ENCODE measurements around the gene SLC6A1.
A peak's percentile ranks its signal among the peaks of the same experiment; 100 is the strongest.

The SLC6A1 gene

DNA sequence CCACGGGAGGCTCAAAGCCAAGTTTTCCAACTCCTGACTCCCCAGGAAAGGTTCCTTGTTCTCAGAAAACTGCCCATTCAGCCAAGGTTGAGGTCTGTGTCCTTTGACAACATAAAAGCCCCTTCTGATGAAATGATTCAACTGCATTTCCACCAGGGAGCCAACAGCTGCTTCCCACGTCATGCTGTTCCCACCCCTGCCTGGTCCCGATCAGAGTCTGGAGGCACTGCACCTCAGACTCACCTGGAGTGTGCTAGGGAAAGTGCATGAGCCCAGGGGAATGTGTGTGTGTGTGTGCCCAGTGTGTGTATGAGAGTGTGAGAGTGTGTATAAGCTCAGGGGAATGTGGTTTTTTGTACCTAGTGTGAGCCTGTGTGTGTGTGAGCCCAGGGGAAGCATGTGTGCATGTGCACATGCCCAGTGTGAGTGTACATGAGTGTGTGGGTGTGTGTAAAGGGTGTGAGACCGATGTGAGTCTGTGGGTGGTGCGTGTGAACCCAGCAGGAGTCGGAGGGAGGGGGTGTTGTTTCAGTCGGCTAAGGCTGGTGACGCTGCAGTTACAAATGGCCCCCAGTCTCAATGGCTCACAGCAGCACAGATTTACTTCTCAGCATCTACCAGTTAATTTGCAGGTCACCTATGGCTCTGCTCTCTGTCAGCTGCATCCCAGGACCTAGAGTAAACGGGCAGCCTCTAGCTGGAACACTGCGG, 20.3 kb upstream of the SLC6A1 start:
- no peak for DNase-seq

DNA sequence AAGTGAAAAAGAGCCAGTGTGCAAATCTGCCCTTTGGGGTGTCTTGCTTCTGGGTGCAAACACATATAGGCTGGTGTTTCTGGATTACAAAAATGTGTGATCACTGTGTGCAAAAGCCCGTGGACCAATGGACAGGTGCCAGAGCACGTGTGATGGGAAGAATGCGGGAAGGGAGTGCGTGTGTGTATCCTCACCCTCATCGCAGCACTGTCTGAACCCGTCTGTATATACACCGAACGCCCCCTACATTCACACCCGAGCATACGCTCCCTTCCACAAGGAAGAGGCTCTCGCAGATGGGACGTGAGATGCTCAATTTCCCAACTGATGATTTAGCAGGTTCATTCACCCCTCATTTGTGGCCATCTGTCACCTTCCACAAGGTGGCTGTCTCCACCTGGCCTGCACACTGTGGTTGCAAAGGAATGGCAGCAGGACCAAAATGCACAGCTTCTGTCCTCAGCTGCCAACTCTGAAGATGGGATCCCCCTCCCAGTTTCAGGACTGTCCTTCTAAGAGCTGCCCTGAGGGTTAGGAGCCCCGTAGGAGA, 19.4 kb upstream of the SLC6A1 start:
- DNase-seq: no peak

- no peak for DNase-seq
Measured at GRCh38 chr3:10974131-10974530, 18.4 kb upstream of the SLC6A1 start.

DNA sequence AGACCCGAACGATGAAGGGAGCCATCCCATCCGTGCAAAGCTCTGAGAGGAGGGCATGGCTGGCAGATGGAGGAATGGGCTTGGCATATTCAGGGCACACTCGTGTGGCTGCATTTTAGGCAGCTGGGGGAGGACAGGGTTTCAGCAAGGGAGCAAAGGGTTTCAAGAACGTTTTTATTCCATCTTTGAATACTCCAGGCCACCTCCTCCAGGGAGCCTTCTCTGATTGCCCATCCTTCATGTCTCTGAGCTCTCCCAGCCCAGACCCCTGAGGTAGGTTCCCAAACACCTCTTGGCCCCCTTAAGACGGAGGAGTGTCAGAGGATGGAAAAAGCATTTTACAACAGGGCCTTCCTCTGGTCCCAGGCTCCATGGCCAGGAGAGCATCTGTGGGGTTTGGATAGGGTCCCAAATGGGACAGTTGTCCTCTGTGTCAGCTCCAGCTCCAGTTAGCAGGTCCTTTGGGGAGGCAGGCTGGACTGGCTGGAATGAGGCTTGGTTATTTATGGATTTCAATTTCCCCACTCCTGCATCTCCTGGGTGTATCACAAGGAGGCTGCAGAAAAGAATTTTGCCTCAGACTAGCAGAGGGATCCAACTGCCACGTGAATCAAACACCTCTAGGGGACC, 17.7 kb upstream of the SLC6A1 start:
- no peak for DNase-seq

GRCh38 chr3:10975695-10976234, 16.8 kb upstream of the SLC6A1 start:
- DNase-seq: no peak

GRCh38 chr3:10976770-10977169, 15.8 kb upstream of the SLC6A1 start:
- no peak for DNase-seq

DNA sequence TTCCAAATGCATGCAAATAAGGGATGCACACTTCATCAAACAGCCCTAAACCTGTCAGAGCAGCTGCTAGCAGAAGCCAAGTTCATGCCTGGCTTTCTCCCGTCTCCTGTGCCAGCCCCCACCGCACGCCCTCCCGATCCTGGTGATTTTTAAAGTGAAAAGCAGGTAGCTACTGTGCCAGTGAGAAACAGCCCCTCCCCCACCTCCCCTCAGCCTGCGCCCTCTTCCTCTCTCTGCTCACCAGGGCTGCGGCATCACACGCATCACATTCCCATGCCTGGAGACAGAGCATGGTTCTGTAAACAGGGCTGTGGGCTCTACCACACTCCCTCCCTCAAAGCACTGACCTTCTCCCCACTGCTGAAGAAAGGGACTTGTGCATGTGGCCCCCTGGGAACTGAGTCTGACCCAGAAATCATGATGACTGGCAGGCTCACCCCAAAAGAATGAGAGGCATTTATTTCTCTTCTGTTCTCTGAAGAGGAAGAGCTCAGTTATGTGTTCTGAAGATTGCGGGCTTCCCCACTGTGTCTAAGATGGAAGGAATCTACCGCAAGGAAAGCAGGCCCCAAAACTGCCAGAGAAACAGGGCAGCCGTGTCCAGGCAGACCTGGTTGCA, 14.5 kb upstream of the SLC6A1 start:
- no peak for DNase-seq

DNA sequence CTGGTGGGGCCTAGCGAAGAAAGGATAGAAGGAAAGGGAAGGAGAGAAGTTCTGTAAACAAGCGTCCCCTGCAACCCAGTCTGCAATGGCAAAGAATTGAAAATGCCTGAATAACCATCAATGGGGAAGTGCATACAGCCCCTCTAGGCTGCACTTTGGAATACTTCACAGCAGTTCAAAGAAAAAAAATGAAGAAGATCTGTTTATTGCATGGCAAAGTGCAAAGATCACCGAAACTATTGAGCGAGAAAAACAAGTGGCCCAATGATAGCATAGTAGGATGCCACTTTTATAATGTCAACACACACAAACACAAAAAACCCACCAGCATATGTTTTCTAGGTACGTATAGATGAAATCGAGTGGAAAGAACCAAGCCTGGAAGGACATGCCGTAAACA, 13.6 kb upstream of the SLC6A1 start:
- DNase-seq: no peak

DNA sequence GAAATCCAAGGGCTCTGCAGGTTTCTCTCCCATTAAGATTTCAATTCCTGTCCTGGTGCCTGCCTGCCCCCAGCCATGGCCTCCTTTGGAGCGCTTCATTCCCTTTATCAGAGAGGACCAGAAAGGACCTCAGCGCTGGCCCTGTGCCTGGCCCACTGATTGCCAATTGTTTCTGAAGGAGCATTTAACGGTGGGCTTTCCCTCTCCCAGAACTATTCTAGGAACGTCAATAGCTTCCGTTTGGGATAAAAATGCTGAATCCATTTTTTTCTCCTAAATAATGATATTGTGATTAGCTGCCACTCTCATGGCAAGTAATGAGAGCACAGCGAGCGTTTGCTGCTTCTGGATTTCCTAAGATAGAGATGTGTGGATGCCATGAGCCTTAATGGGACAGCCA, 12.2 kb upstream of the SLC6A1 start:
- no peak for DNase-seq

GRCh38 chr3:10981031-10981430, 11.5 kb upstream of the SLC6A1 start:
- no peak for DNase-seq

DNA sequence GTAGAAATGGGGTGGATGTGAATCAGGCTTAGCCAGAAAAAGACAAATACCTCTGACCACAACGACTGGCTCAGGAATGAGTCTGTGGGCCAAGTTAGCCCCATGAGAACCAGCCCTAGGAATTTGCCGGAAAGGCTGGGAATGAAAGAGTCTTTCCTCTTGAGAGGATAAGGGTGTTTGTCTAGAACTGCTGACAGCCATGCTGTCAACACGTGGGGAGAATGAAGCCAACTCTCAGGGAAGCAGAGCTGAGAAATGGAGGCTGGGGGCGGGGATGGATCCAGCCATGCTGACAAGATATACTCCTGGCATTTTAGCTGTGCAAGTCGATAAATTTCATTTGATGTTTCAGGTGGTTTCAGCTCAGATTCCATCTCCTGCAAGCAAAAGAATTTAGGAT, 10.6 kb upstream of the SLC6A1 start:
- no peak for DNase-seq

DNA sequence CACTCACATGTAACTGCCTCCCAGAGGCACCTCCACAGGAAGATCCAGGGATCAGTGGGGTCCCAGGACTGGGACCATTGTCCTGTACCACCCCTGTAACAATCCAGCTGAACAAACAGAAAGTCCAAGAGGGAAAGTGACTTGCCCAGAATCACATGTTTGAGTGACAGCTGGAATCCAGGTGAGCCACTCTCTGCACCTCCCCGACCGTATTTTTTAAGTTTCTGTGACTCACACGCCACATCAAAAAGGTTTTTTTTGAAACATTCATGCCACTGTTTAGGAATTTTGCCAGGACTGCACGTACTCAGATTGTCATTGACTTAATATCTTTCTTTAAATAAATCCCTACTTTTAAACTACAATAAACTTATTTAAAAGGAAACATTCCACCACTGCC, 9.8 kb upstream of the SLC6A1 start:
- no peak for DNase-seq

DNA sequence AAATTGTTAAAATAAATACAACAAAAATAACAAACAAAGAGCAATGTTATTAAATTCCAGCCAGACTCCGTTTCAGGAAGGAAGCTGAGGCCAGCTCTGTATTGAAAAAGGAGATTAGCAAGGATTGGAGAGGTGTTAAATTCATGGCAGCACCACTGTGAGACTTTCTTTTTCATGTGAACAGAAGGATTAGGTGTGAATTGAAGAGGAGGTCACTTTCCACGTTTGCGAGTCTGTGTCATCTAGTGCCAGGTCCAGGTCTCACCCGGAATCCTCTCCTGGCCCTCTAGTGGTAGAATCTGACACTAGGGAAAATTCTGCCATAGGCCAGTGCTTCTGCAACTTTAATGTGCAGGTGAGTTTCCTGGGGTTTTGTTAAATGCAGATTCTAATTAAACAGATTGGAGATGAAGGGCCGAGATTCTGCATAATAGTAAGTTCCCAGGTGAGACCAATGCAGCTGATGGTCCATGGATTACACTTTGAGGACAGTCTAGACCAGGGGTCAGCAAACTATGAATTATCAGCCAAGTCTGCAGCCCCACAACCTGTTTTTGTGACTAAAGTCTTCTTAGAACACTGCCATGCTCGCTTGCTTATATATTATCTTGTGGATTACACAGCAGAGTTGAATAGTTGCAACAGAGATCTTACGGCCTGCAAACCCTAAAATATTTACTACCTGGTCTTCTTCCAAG, 9.2 kb upstream of the SLC6A1 start:
- peak; percentile 11 for DNase-seq

GRCh38 chr3:10984371-10984896, 8.1 kb upstream of the SLC6A1 start:
- DNase-seq: no peak

- no peak for DNase-seq
Measured at GRCh38 chr3:10985181-10985580, 7.4 kb upstream of the SLC6A1 start.

DNA sequence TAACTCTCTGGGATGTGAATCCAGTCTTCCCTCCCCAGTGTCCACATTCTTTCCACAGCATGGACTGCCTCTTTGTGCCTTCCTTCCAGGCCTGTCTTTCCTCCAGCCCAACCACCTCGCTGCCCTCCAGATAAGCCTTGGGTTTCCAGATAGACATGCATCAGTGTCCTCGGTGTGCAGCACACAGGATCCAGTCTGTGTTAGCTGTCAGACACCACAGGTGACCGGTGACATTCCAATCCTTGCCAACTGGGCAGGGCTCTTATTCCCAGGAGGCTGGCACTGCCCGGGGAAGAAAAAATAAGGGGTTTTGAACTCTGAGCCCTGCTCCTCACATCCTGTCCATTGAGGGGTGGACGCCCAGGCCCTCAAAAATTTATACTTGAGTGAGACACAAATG, 6.0 kb upstream of the SLC6A1 start:
- DNase-seq: no peak

GRCh38 chr3:10988001-10988665, 4.4 kb upstream of the SLC6A1 start:
- DNase-seq: no peak

- no peak for DNase-seq
Measured at GRCh38 chr3:10988991-10989484, 3.5 kb upstream of the SLC6A1 start.

DNA sequence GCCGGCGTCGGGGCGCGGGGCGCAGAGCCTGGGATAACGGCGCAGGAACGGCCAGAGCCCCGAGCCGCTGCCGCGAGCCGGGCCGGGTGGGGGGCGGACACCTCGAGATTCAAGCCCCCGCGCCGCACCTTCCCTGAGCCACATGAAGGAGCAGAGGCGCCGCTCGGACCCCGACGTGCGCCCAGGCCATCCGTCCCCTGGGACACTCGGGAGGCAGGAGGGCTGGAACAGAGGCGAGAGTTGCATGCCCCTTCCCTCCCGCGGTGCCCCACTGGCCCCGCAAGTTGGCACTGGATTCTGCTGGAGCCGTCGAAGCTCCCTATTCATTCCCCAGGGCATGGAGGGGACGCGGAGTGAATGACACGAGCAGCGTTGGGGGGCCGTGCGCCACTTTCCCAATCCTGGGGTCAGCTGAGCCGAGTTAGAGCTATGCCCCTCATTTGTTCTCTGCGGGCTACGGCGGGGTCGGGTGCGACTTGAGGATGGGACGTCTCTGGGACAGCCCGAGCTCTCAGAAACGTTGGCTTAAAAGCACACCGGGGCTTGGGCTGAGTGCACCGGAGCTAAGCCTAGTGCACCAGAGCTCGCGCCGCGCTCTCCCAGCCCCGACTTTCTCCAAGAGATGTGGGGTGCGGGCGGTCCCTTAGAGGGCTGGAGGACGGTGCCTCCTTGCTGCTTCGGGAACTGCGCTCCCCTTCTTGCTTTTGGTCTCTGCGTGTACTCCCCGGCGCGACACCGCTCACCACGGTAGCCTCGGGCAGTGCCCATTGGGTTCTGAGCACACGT, 588 bp downstream of the SLC6A1 start:
- DNase-seq: no peak

DNA sequence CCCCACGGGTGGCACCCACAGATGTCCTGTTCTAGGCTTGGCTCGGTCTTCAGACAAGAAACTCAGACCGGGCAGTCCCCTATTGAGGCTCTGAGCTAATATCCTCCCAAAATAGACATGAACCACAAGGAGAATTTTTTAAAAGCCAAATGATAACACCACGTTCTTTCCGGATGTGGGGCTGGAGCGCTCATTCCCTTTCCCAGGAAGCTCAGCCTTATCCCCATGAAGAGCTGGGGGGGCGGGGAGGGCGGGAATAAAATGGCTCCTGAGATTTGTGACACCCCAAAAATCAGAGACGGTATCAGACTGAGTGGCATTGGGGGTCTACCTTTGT, 1.1 kb downstream of the SLC6A1 start:
- no peak for DNase-seq

GRCh38 chr3:10994306-10994705, 1.8 kb downstream of the SLC6A1 start:
- no peak for DNase-seq

DNA sequence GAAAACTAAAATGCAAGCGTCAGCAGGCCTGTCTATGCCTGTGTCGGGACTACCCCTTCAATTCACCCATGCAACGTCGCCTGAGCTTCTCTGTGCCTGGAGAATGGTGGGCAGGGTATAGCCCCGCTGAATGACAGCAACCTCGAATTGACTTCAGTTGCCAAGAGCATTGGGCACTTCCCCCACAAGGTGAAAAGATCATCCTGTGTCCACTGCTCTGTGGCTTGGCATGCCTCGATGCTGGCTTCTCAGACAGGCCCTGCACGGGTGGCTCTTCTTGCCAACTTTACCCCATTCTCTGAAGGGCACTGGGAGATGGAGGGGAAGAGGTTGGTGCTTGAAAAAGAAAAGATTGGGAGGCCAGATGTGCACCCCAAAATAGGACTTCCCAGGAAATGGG, 3.3 kb downstream of the SLC6A1 start:
- DNase-seq: no peak

Data from CD4-positive, alpha-beta T cell treated with Interleukin-10 for 1 hour (primary cell).